Measurements from ENCODE around the gene C1orf53.
"Not testable (repeated sequence)": the region's sequence is repeated elsewhere in the genome, so short reads cannot be mapped to it uniquely, and the experiment has no call there.

The C1orf53 gene

GRCh38 chr1:197902454-197903195 is at the start of gene C1orf53:
Gene C1orf53 (plus strand): TSS chr1:197902630. CDS start chr1:197902650, 20 bp downstream.
- DNase-seq: peak; percentile 71 to 75

- DNase-seq: not testable (repeated sequence)
These were observed 46.7 kb upstream of the C1orf53 start for GRCh38 chr1:197855751-197856150.

- no peak for DNase-seq
These were observed 45.0 kb upstream of the C1orf53 start for GRCh38 chr1:197857477-197857876.

GRCh38 chr1:197859024-197859423 is 43.4 kb upstream of the C1orf53 start:
- no peak for DNase-seq

GRCh38 chr1:197862221-197862620 is 40.2 kb upstream of the C1orf53 start:
- DNase-seq: no peak

GRCh38 chr1:197862671-197863070 is 39.8 kb upstream of the C1orf53 start:
- DNase-seq: no peak

GRCh38 chr1:197865809-197866208 is 36.6 kb upstream of the C1orf53 start:
- DNase-seq: no peak

- DNase-seq: peak; percentile 13 to 46
These were observed 33.5 kb upstream of the C1orf53 start for GRCh38 chr1:197868751-197869489.

- no peak for DNase-seq
These were observed 32.8 kb upstream of the C1orf53 start for GRCh38 chr1:197869490-197870077.

- no peak for DNase-seq
These were observed 25.5 kb upstream of the C1orf53 start for GRCh38 chr1:197876894-197877293.

GRCh38 chr1:197880385-197880784 is 22.0 kb upstream of the C1orf53 start:
- not testable (repeated sequence) for DNase-seq

GRCh38 chr1:197882241-197882640 is 20.2 kb upstream of the C1orf53 start:
- not testable (repeated sequence) for DNase-seq

GRCh38 chr1:197884173-197884572 is 18.3 kb upstream of the C1orf53 start:
- no peak for DNase-seq

- no peak for DNase-seq
These were observed 11.5 kb upstream of the C1orf53 start for GRCh38 chr1:197890936-197891335.

- DNase-seq: no peak
These were observed 9.7 kb upstream of the C1orf53 start for GRCh38 chr1:197892684-197893083.

- no peak for DNase-seq
These were observed 6.1 kb upstream of the C1orf53 start for GRCh38 chr1:197896301-197896700.

GRCh38 chr1:197899037-197899436 is 3.4 kb upstream of the C1orf53 start:
- DNase-seq: no peak

GRCh38 chr1:197902131-197902453 is 338 bp upstream of the C1orf53 start:
- no peak for DNase-seq

GRCh38 chr1:197903196-197903514 is 725 bp downstream of the C1orf53 start:
- no peak for DNase-seq

- no peak for DNase-seq
These were observed 1.8 kb downstream of the C1orf53 start for GRCh38 chr1:197904126-197904787.

GRCh38 chr1:197905699-197906351 is 3.4 kb downstream of the C1orf53 start:
- no peak for DNase-seq

GRCh38 chr1:197907846-197908616 is 5.6 kb downstream of the C1orf53 start:
- DNase-seq: no peak
